ENCODE measurements around the gene CLEC16A.

GRCh38 chr16:11104168-11105037 is 160.0 kb downstream of the CLEC16A start:
- TF ChIP-seq CTCF (IDR thresholded peaks at IDR 0.05) (no peak), POLR2A (IDR thresholded peaks at IDR 0.05) (no peak)
